Thoracic aorta (tissue), 2 donors: Measurements from ENCODE around the gene OR1L8. TPM values are rescaled to one million over a fixed set of nuclear protein-coding genes. Genes with fewer than 3 reads are reported as not detected.

Experiments
- ATAC-seq: fragments of 150-250 bp; one replicate; pipeline ENCODE4 v1.8.0; 2017; ENCODE audit warnings: low read depth; ENCODE audit not compliant: insufficient number of reproducible peaks, low FRiP score
- DNase-seq: peaks from one replicate; pipeline ENCODE4 v3.0.0-alpha.2; 2020; ENCODE audit warnings: low spot score
- H3K27ac ChIP-seq, 2 donors: fragments of 200-600 bp; sonication (generic); 1 replicate in 1 of 2; 2 replicates in 1 of 2; pipeline ENCODE4 v1.5.1; 2016; ENCODE audit warnings: mild to moderate bottlenecking in 2 of 2, moderate library complexity in 2 of 2
- H3K27me3 ChIP-seq: fragments of 200-600 bp; sonication (generic); replicated peaks from 2 replicates; pipeline ENCODE4 v1.6.0; 2016; ENCODE audit warnings: mild to moderate bottlenecking; ENCODE audit not compliant: insufficient read depth
- H3K36me3 ChIP-seq: fragments of 200-600 bp; sonication (generic); one replicate; pipeline ENCODE4 v1.5.1; 2016
- H3K4me1 ChIP-seq, 2 donors: fragments of 200-600 bp; sonication (generic); 1 replicate in 1 of 2; 2 replicates in 1 of 2; pipeline versions ENCODE4 v1.5.1 to v1.6.0; 2016; ENCODE audit warnings: low read depth in 2 of 2, mild to moderate bottlenecking in 1 of 2; ENCODE audit not compliant: control insufficient read depth in 1 of 2
- H3K4me3 ChIP-seq: fragments of 200-600 bp; sonication (generic); 2 replicates; pipeline ENCODE4 v1.5.1; 2016; ENCODE audit warnings: mild to moderate bottlenecking
- H3K9me3 ChIP-seq: fragments of 200-600 bp; sonication (generic); 2 replicates; pipeline ENCODE4 v1.5.1; 2016
- total RNA-seq, 2 donors: library from RNA; depleted of rRNA; stranded (reverse); fragments of >200 nt; gene quantifications; one replicate each; pipeline versions ENCODE4 v1.1.0 to v1.2.3, GENCODE V29; 2016
- TF ChIP-seq, protein P1 (sequence below): fragments of 200-600 bp; sonication (generic); IDR thresholded peaks from one replicate; pipeline ENCODE4 v1.5.1; 2019; ENCODE audit warnings: antibody characterized with exemption

Gene OR1L8
- total RNA-seq, 2 donors from 2014 or later: not detected

- H3K36me3 ChIP-seq: no peaks in the 10 kb centered on the region
Measured at GRCh38 chr9:122580360-122580759, 2.8 kb downstream of the OR1L8 start.

DNA sequence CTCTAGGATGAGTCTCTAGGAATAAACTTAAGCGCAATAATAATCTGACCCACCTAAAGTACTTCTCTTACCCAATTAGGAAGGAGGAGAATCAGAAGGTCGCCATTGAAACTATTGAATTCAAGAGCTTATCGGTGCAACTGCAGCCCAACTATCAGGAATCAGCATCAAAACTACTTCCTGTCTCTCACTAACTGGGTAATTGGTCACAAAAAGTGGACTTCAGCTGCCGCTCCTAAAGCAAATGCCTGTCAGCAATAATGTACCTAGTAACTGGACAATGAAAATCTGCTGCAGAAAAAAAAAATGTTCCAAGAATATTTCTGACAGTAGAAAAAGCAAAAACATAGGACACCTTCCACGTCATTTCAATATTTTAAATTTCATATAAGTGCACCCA is 3.3 kb downstream of the OR1L8 start:
- no peaks in the 10 kb centered on the region for H3K27me3 ChIP-seq
- DNase-seq (no peak), ATAC-seq (no peak)
- TF ChIP-seq, protein P1, sequence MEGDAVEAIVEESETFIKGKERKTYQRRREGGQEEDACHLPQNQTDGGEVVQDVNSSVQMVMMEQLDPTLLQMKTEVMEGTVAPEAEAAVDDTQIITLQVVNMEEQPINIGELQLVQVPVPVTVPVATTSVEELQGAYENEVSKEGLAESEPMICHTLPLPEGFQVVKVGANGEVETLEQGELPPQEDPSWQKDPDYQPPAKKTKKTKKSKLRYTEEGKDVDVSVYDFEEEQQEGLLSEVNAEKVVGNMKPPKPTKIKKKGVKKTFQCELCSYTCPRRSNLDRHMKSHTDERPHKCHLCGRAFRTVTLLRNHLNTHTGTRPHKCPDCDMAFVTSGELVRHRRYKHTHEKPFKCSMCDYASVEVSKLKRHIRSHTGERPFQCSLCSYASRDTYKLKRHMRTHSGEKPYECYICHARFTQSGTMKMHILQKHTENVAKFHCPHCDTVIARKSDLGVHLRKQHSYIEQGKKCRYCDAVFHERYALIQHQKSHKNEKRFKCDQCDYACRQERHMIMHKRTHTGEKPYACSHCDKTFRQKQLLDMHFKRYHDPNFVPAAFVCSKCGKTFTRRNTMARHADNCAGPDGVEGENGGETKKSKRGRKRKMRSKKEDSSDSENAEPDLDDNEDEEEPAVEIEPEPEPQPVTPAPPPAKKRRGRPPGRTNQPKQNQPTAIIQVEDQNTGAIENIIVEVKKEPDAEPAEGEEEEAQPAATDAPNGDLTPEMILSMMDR: no peak
- H3K4me1 ChIP-seq: no peaks in the 10 kb centered on the region
- no peaks in the 10 kb centered on the region for H3K9me3 ChIP-seq
- no peak overlapping the region for H3K27ac ChIP-seq
- H3K36me3 ChIP-seq: no peaks in the 10 kb centered on the region
- no peak overlapping the region for H3K4me3 ChIP-seq

More at GRCh38 chr9:122580360-122580759, 2.8 kb downstream of the OR1L8 start:
- H3K27me3 ChIP-seq: no peaks in the 10 kb centered on the region
- TF ChIP-seq, protein P1: no peak
- H3K9me3 ChIP-seq: no peaks in the 10 kb centered on the region
- H3K27ac ChIP-seq: no peak overlapping the region
- no peak overlapping the region for H3K4me3 ChIP-seq
- DNase-seq (no peak), ATAC-seq (no peak)
- H3K4me1 ChIP-seq: no peaks in the 10 kb centered on the region

- H3K4me1 ChIP-seq: no peaks in the 10 kb centered on the region
- no peak for DNase-seq
- no peak for ATAC-seq
- H3K27me3 ChIP-seq: no peaks in the 10 kb centered on the region
- no peak overlapping the region for H3K27ac ChIP-seq
- no peaks in the 10 kb centered on the region for H3K36me3 ChIP-seq
- TF ChIP-seq, protein P1: no peak
- no peak overlapping the region for H3K4me3 ChIP-seq
- H3K9me3 ChIP-seq: no peaks in the 10 kb centered on the region
Measured at GRCh38 chr9:122572456-122572855, 10.7 kb downstream of the OR1L8 start.

GRCh38 chr9:122567901-122568300 is 15.3 kb downstream of the OR1L8 start:
- H3K4me3 ChIP-seq: no peak overlapping the region
- H3K27me3 ChIP-seq: no peaks in the 10 kb centered on the region
- H3K4me1 ChIP-seq: no peaks in the 10 kb centered on the region
- DNase-seq: no peak
- no peaks in the 10 kb centered on the region for H3K9me3 ChIP-seq
- ATAC-seq: no peak
- no peak overlapping the region for H3K27ac ChIP-seq
- no peaks in the 10 kb centered on the region for H3K36me3 ChIP-seq
- TF ChIP-seq, protein P1: no peak

- DNase-seq: no peak
- no peaks in the 10 kb centered on the region for H3K27me3 ChIP-seq
- no peaks in the 10 kb centered on the region for H3K36me3 ChIP-seq
- TF ChIP-seq, protein P1: no peak
- no peaks in the 10 kb centered on the region for H3K4me1 ChIP-seq
- no peak overlapping the region for H3K4me3 ChIP-seq
- H3K27ac ChIP-seq: no peak overlapping the region
- no peak for ATAC-seq
- H3K9me3 ChIP-seq: no peaks in the 10 kb centered on the region
Measured at GRCh38 chr9:122562134-122562760, 20.9 kb downstream of the OR1L8 start.
